GM18519 (cell line): Measurements from ENCODE around the gene PGBD5.
"Not testable (repeated sequence)": the region's sequence is repeated elsewhere in the genome, so short reads cannot be mapped to it uniquely, and the experiment has no call there.

Source experiments
- ATAC-seq: cut with Tn5 transposase; IDR thresholded peaks from one replicate; pipeline ENCODE4 v1.9.1; 2021; ENCODE audit warnings: mild to moderate bottlenecking, moderate library complexity; ENCODE audit not compliant: unreplicated experiment, low FRiP score

PGBD5 gene, protein sequence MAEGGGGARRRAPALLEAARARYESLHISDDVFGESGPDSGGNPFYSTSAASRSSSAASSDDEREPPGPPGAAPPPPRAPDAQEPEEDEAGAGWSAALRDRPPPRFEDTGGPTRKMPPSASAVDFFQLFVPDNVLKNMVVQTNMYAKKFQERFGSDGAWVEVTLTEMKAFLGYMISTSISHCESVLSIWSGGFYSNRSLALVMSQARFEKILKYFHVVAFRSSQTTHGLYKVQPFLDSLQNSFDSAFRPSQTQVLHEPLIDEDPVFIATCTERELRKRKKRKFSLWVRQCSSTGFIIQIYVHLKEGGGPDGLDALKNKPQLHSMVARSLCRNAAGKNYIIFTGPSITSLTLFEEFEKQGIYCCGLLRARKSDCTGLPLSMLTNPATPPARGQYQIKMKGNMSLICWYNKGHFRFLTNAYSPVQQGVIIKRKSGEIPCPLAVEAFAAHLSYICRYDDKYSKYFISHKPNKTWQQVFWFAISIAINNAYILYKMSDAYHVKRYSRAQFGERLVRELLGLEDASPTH

DNA sequence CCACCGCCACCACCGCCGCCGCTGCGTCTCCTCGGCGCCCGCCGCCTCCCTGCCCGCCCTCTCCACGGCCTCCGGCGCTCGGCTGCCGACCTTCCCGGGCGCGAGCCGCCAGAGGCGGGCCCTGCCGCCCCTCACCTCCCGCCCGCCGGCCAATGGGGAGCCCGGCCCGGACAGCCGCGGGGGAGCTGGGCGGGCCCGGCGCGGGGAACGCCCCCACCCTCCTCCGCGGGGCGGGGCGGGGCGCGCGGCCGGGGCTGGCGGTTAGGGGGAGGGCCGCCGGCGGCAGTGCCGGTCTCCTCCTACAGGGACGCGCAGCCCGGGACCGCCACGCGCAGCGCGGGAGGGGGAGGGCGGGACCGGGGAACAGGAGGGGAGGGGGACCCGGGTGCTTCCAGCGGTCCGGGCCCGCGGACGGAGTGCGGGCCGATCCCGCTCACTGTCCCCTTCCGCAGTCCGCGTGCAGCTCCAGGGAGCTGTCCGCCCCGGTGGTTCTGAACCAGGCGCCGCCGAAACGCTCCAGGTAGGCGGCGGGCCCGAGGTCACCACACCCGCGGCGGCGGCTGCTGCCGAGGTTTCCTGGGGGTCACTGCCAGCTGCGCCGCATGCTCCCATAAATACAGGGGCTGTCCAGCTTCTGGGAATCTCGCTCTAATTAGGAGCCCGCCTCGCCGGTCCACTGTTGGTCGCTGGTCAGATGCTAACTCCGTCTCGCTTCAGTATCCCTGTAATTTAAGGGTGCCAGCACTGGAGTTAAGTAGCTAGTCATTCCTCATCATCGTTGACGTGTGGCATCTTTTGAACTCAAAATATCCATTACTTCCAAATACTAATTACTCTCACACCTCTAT is at the start of gene PGBD5:
Gene PGBD5, minus strand, starts transcription at position 87 of the 848 bp plus-strand sequence. CDS start 404 bp downstream, outside the sequence.
- ATAC-seq = peak; percentile 74

DNA sequence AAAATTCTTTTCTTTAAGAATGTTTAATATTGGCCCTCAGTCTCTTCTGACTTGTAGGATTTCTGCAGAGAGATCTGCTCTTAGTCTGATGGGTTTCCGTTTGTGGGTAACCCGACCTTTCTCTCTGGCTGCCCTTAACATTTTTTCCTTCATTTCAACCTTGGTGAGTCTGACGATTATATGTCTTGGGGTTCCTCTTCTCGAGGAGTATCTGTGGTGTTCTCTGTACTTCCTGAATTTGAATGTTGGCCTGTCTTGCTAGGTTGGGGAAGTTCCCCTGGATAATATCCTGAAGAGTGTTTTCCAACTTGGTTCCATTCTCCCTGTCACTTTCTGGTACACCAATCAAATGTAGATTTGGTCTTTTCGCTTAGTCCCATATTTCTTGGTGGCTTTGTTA is 48.8 kb upstream of the PGBD5 start:
- not testable (repeated sequence) for ATAC-seq

DNA sequence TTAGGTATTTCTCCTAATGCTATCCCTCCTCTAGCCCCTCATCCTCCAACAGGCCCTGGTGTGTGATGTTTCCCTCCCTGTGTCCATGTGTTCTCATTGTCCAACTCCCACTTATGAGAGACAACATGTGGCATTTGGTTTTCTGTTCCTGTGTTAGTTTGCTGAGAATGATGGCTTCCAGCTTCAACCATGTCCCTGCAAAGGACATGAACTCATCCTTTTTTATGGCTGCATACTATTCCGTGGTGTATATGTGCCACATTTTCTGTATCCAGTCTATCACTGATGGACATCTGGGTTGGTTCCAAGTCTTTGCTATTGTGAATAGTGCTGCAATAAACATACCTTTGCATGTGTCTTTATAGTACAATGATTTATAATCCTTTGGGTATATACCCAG is 44.6 kb upstream of the PGBD5 start:
- ATAC-seq = not testable (repeated sequence)

GRCh38 chr1:230469271-230469670 is 43.1 kb upstream of the PGBD5 start:
- no peak for ATAC-seq

- no peak for ATAC-seq
Measured at GRCh38 chr1:230465691-230466090, 39.6 kb upstream of the PGBD5 start.

GRCh38 chr1:230464671-230465070 is 38.5 kb upstream of the PGBD5 start:
- no peak for ATAC-seq

- ATAC-seq = no peak
Measured at GRCh38 chr1:230463760-230464159, 37.6 kb upstream of the PGBD5 start.

DNA sequence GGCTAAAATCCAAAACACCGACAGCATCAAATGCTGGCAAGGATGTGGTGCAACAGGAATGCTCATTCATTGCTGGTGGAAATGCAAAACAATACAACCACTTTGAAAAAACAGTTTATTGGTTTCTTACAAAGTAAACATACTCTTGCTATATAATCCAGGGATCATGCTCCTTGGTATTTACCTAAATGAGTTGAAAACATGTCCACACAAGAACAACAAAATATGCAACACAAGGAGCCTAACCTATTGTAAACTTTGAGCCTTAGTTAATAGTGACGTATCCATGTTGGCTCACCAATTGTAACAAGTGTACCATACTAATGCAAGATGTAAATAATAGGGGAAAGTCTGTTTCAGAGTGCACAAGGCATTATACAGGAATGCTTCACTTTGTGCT is 37.2 kb upstream of the PGBD5 start:
- ATAC-seq = no peak

- no peak for ATAC-seq
Measured at GRCh38 chr1:230459465-230459864, 33.3 kb upstream of the PGBD5 start.

GRCh38 chr1:230458509-230458908 is 32.4 kb upstream of the PGBD5 start:
- ATAC-seq = no peak

DNA sequence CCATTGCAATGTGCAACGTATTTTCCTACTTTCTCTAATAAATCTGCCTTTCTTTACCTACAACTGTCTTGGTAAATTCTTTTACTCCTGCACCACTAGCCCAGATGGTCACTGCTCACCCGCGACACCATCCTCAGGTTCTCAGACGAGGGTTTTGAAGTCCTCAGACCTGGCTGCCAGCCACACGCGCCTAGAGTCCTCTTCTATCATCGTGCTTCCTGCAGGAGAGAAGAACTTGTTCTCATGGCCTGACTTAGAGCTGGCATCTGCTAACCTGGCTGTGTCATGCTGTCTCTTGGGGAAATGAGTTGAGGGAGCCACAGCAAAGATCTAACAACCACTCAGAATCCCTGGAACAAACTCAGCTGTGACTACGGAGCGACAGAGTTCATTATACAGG is 30.3 kb upstream of the PGBD5 start:
- no peak for ATAC-seq

DNA sequence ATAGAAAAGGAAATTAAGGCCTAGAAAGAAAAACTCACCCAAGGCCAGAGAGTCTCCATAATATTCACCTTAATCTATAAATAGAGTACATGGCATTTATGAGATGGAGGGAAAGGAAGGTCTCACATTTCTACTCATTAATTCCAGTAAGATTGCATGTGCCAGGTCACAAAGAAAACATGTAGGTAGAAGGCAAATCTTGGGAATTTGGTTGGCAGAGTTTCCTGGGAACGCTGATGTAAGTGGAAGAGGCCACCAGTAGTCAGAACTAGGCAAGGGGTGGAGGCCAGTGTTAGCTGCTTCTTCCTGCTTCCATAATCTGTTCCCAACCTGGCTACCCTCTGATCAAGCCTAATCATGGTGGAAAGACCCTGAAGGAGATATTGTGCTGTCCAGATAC is 29.2 kb upstream of the PGBD5 start:
- ATAC-seq = no peak

GRCh38 chr1:230453377-230453776 is 27.2 kb upstream of the PGBD5 start:
- no peak for ATAC-seq

DNA sequence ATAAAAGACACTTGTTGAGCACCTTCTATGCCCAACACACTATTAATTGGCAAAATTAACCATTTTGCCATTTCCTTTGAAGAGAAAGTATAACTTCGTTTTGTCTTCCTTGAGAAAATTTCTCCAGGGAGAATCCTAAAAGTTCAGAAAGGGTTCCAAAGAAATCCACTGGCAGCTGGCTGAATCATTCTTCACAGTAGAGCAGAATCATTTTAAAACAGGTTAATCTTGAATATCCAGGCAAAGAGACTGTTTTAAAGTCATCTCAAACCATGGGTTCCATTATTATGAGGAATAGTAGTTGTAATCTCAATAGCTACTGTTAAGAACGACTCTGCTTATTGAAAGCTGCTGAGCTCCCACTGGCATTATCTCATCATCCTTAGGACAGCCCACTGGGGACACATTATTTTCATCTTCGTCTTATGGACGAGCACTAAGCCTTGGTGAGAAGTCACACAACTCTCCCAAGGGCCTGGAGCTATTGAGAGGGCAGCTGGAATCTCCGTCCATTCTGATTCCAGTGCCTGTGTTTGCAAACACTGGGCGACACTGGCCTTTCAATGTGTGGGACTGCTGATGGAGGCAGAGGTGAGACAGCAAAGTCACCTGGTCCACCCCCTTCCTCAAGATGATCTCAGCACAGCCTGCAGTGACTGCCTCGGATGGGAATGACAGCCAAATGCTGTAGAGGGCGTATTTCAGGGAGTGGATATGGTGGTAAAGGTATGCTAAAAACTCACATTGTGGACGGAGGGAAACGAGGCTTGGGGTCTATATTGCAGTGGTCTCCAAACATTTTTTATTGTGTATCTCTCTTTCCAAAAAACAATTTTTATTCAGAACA is 15.3 kb upstream of the PGBD5 start:
- no peak for ATAC-seq

GRCh38 chr1:230435108-230435507 is 9.0 kb upstream of the PGBD5 start:
- no peak for ATAC-seq

DNA sequence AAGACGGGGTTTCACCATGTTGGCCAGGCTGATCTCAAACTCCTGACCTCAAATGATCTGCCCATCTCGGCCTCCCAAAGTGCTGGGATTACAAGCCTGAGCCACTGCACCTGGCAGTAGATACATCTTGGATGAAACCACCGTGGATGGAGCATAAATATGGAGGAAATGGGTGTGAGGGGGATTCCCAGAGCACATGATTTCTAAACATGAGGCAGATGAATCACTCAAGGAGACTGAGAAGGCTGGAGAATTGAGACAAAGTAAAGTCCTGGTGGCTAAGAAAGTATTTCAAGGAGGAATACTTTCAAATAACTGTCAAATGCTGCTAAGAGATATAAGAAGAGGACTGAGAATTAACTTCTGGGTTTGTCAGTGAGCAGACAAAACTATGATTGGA is 5.4 kb upstream of the PGBD5 start:
- no peak for ATAC-seq

DNA sequence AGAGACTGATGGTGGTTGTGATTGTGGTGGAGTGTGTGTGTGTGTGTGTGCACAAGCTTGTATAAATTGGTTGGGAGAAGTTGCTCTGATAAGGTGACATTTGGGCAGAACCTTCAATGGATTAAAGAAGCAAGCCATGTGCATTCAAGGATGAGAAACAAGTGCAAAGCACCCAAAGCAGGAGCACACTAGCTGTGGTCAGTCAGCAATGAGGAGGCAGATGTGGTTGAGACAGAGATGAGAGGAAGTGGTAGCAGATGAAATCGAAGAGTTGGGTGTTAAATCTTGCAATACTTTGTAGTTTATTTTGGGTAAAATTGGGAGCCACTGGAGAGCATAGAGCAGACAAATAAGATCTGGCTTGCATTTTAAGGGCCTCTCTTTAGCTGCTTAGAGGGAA is 4.4 kb upstream of the PGBD5 start:
- ATAC-seq = no peak

DNA sequence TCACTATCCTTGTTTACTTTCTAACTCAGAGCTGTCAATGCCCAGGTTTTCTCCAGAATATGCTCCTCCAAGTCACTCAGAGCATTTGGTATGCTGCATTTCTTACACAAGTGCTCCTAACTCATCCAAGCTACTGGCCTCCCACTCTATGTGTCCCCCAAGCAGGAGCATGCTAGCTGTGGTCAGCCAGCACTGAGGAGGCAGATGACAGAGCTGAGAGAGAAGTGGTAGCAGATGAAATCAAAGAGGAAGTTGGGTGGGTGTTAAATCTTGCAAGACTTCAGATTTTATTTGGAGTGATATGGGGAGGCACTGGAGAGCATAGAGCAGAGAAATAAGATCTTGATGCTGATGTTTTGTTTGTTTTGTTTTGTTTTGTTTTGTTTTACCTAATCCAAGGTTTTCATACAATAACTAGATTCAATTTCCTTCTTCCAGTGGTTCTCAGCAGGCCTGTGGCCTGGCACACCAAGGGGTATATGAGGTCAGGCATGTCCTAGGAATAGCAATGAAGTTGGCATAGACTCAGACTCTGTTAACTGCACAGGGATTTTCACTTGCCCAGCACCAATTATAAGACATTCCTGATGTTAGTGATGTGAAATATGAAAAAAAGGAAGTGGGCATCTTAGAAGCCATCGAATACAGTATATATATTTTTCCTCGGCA is 3.1 kb upstream of the PGBD5 start:
- ATAC-seq = no peak

DNA sequence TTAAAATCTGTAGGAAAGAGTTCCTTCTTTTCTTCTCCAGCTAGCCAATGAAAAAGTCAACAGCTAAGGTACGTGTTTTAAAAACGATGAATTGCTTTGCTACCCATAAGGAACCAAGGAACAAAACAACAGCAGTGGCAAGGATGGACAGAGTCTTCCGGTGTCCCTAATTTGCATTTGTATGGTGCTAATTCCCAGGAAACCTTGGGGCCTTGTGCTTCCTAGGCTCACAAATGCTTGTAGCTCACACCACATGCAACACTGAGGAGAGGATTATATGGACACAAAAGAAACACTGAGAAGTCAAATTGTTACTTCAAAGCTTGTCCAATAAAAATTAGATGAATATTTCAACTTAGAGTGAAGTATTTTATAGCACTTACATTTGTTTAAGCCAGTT is 1.8 kb upstream of the PGBD5 start:
- no peak for ATAC-seq
